ENCODE results near the gene CD101. TPM values are rescaled to one million over a fixed set of nuclear protein-coding genes. Genes with fewer than 3 reads are reported as not detected.

Gene CD101
- total and polyA plus RNA-seq, 2 experiments from 2014 or later = 1.2 to 1.3 TPM

DNA sequence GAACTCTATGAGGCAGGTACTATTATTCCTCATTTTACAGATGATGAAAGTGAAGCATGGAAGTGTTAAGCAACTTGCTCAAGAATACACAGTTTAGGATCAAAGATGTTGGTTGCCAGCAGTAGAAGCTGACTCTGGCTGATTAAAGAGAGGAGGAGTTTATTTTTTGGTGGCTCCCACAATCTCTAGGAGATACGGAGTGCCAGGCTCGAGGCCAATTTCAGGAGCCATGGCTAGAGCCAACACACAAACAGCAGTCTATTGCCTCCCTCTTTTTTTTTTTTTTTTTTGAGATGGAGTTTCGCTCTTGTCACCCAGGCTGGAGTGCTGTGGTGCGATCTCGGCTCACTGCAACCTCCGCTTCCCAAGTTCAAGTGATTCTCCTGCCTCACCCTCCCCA lies 78.2 kb downstream of the CD101 start (continued):
- TF ChIP-seq, protein P1, sequence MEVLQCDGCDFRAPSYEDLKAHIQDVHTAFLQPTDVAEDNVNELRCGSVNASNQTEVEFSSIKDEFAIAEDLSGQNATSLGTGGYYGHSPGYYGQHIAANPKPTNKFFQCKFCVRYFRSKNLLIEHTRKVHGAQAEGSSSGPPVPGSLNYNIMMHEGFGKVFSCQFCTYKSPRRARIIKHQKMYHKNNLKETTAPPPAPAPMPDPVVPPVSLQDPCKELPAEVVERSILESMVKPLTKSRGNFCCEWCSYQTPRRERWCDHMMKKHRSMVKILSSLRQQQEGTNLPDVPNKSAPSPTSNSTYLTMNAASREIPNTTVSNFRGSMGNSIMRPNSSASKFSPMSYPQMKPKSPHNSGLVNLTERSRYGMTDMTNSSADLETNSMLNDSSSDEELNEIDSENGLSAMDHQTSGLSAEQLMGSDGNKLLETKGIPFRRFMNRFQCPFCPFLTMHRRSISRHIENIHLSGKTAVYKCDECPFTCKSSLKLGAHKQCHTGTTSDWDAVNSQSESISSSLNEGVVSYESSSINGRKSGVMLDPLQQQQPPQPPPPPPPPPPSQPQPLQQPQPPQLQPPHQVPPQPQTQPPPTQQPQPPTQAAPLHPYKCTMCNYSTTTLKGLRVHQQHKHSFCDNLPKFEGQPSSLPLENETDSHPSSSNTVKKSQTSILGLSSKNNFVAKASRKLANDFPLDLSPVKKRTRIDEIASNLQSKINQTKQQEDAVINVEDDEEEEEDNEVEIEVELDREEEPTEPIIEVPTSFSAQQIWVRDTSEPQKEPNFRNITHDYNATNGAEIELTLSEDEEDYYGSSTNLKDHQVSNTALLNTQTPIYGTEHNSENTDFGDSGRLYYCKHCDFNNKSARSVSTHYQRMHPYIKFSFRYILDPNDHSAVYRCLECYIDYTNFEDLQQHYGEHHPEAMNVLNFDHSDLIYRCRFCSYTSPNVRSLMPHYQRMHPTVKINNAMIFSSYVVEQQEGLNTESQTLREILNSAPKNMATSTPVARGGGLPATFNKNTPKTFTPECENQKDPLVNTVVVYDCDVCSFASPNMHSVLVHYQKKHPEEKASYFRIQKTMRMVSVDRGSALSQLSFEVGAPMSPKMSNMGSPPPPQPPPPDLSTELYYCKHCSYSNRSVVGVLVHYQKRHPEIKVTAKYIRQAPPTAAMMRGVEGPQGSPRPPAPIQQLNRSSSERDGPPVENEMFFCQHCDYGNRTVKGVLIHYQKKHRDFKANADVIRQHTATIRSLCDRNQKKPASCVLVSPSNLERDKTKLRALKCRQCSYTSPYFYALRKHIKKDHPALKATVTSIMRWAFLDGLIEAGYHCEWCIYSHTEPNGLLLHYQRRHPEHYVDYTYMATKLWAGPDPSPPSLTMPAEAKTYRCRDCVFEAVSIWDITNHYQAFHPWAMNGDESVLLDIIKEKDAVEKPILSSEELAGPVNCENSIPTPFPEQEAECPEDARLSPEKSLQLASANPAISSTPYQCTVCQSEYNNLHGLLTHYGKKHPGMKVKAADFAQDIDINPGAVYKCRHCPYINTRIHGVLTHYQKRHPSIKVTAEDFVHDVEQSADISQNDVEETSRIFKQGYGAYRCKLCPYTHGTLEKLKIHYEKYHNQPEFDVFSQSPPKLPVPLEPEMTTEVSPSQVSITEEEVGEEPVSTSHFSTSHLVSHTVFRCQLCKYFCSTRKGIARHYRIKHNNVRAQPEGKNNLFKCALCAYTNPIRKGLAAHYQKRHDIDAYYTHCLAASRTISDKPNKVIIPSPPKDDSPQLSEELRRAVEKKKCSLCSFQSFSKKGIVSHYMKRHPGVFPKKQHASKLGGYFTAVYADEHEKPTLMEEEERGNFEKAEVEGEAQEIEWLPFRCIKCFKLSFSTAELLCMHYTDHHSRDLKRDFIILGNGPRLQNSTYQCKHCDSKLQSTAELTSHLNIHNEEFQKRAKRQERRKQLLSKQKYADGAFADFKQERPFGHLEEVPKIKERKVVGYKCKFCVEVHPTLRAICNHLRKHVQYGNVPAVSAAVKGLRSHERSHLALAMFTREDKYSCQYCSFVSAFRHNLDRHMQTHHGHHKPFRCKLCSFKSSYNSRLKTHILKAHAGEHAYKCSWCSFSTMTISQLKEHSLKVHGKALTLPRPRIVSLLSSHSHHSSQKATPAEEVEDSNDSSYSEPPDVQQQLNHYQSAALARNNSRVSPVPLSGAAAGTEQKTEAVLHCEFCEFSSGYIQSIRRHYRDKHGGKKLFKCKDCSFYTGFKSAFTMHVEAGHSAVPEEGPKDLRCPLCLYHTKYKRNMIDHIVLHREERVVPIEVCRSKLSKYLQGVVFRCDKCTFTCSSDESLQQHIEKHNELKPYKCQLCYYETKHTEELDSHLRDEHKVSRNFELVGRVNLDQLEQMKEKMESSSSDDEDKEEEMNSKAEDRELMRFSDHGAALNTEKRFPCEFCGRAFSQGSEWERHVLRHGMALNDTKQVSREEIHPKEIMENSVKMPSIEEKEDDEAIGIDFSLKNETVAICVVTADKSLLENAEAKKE (CRISPR knock-in tag; IDR thresholded peaks at IDR 0.05) = no peak
- TF ChIP-seq POLR2AphosphoS5 (IDR thresholded peaks at IDR 0.05; ENCODE audit: low read depth) (no peak), JUNB (IDR thresholded peaks at IDR 0.05; ENCODE audit: unreplicated experiment) (no peak), EZH2phosphoT487 (IDR thresholded peaks at IDR 0.05; ENCODE audit: unreplicated experiment) (no peak)
- TF ChIP-seq, protein P2, sequence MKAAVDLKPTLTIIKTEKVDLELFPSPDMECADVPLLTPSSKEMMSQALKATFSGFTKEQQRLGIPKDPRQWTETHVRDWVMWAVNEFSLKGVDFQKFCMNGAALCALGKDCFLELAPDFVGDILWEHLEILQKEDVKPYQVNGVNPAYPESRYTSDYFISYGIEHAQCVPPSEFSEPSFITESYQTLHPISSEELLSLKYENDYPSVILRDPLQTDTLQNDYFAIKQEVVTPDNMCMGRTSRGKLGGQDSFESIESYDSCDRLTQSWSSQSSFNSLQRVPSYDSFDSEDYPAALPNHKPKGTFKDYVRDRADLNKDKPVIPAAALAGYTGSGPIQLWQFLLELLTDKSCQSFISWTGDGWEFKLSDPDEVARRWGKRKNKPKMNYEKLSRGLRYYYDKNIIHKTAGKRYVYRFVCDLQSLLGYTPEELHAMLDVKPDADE (IDR thresholded peaks at IDR 0.05) = no peak

DNA sequence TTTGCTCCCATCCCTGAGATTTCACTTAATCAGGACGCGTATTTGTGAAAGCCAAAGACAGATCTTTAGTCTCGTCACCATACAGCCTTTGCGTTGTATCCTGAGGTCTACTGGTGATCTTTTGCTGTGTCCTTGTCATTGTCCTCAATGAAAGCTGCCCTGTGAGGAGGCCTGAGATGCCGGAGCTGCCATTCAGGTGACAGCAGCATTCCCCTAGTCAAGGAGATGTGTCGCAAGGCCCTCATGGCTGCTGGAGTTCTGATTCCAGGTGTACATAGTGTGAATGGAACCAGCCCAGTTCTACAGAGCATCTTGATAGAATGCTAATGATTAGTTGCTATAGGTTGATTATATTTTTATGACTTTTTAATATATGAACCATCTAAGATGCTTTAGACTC lies 82.7 kb downstream of the CD101 start:
- no peaks in the 10 kb centered on the region for H3K27me3 ChIP-seq (ENCODE audit: insufficient read depth)
- H3K4me2 ChIP-seq = no peak overlapping the region
- H3K9me2 ChIP-seq (ENCODE audit: insufficient read depth) = no peaks in the 10 kb centered on the region
- Mint-ChIP-seq H3K9me3 (no peaks in the 10 kb centered on the region), H3K4me3 (no peak overlapping the region), H3K27me3 (ENCODE audit: insufficient read depth, low read depth, poor library complexity) (no peaks in the 10 kb centered on the region), H3K4me1 (peaks cover 7% of the 10 kb centered on the region; the same call in 2 of the 3 replicates), H3K27ac (no peak overlapping the region), H3K36me3 (ENCODE audit: low read depth) (peaks cover 74% of the 10 kb centered on the region)
- H3K79me2 ChIP-seq (replicated peaks; ENCODE audit: insufficient read depth) = no peaks in the 10 kb centered on the region
- 0 out of 2 replicates have a peak overlapping the region, but pooled peaks have one; percentile 20 for H3K27ac ChIP-seq (ENCODE audit: low read depth)
- no peaks in the 10 kb centered on the region for H3F3A ChIP-seq (replicated peaks; ENCODE audit: low read depth)
- ATAC-seq (no peak), DNase-seq (ENCODE audit: low spot score) (no peak)
- H3K4me3 ChIP-seq = no peak overlapping the region
- no peaks in the 10 kb centered on the region for H3K4me1 ChIP-seq (ENCODE audit: insufficient read depth)
- peaks cover 67% of the 10 kb centered on the region for H3K36me3 ChIP-seq (ENCODE audit: insufficient read depth)
- H4K20me1 ChIP-seq (replicated peaks; ENCODE audit: insufficient read depth) = no peaks in the 10 kb centered on the region; the same call in none of the 2 replicates
- no peak overlapping the region for H2AFZ ChIP-seq
- no peak for TF ChIP-seq EZH2 (IDR thresholded peaks at IDR 0.05; ENCODE audit: low read depth, unreplicated experiment)
- no peak for TF ChIP-seq EZH2phosphoT487 (IDR thresholded peaks at IDR 0.05; ENCODE audit: unreplicated experiment)
- TF ChIP-seq, protein P2 (IDR thresholded peaks at IDR 0.05) = no peak
- TF ChIP-seq ZNF114 (CRISPR knock-in tag; IDR thresholded peaks at IDR 0.05) = no peak
- no peak for TF ChIP-seq NANOG (IDR thresholded peaks at IDR 0.05; ENCODE audit: borderline replicate concordance)
- TF ChIP-seq POLR2AphosphoS5 (IDR thresholded peaks at IDR 0.05; ENCODE audit: low read depth) = no peak
- TF ChIP-seq STAT1 (IDR thresholded peaks at IDR 0.05; ENCODE audit: unreplicated experiment) = no peak
- TF ChIP-seq JUNB (IDR thresholded peaks at IDR 0.05; ENCODE audit: unreplicated experiment) = no peak
- TF ChIP-seq, protein P3, sequence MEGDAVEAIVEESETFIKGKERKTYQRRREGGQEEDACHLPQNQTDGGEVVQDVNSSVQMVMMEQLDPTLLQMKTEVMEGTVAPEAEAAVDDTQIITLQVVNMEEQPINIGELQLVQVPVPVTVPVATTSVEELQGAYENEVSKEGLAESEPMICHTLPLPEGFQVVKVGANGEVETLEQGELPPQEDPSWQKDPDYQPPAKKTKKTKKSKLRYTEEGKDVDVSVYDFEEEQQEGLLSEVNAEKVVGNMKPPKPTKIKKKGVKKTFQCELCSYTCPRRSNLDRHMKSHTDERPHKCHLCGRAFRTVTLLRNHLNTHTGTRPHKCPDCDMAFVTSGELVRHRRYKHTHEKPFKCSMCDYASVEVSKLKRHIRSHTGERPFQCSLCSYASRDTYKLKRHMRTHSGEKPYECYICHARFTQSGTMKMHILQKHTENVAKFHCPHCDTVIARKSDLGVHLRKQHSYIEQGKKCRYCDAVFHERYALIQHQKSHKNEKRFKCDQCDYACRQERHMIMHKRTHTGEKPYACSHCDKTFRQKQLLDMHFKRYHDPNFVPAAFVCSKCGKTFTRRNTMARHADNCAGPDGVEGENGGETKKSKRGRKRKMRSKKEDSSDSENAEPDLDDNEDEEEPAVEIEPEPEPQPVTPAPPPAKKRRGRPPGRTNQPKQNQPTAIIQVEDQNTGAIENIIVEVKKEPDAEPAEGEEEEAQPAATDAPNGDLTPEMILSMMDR (conservative IDR thresholded peaks at IDR 0.05; ENCODE audit: low read depth in 2 of 2) = no peak
- no peak for TF ChIP-seq ZNF331 (CRISPR knock-in tag; IDR thresholded peaks at IDR 0.05; ENCODE audit: low read depth)

Data from GM23338 (cell line).